ENCODE results near the gene PXT1. TPM values are rescaled to one million over a fixed set of nuclear protein-coding genes. Genes with fewer than 3 reads are reported as not detected.

The PXT1 gene
- total and polyA plus RNA-seq, 2 experiments from 2014 or later: not detected

DNA sequence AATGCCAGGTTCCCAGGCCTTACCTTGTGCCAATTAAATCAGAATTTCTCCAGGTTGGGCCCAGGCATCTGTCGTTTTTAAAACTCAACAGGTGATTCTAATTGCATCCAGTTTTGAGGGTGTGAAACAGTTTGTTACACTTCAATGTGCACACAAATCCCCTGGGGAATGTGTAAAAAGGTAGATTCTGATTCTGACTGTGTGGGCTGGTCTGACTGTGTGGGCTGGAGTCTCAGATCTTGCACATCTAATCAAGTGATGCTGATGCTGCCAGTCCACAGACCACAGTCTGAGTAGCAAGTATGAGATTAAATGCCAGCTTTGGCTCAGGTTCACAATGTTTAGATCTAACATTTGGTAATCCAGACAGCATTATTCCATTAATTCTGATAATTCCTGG lies 42.7 kb downstream of the PXT1 start:
- H4K20me1 ChIP-seq (ENCODE audit: insufficient read depth, poor library complexity, severe bottlenecking): no peaks in the 10 kb centered on the region
- TF ChIP-seq EZH2phosphoT487 (IDR thresholded peaks at IDR 0.05; ENCODE audit: low read depth, severe bottlenecking, unreplicated experiment) (no peak), EZH2 (IDR thresholded peaks at IDR 0.05; ENCODE audit: borderline replicate concordance) (no peak)
- TF ChIP-seq, protein P1, sequence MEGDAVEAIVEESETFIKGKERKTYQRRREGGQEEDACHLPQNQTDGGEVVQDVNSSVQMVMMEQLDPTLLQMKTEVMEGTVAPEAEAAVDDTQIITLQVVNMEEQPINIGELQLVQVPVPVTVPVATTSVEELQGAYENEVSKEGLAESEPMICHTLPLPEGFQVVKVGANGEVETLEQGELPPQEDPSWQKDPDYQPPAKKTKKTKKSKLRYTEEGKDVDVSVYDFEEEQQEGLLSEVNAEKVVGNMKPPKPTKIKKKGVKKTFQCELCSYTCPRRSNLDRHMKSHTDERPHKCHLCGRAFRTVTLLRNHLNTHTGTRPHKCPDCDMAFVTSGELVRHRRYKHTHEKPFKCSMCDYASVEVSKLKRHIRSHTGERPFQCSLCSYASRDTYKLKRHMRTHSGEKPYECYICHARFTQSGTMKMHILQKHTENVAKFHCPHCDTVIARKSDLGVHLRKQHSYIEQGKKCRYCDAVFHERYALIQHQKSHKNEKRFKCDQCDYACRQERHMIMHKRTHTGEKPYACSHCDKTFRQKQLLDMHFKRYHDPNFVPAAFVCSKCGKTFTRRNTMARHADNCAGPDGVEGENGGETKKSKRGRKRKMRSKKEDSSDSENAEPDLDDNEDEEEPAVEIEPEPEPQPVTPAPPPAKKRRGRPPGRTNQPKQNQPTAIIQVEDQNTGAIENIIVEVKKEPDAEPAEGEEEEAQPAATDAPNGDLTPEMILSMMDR (IDR thresholded peaks at IDR 0.05; ENCODE audit: poor library complexity): no peak
- no peaks in the 10 kb centered on the region for H3K27me3 ChIP-seq
- 80% methylated on average over 1 of the region's 1 CpG for WGBS (ENCODE audit: low lambda C conversion rate, missing lambda C conversion rate)
- H3K4me1 ChIP-seq (ENCODE audit: insufficient read depth): no peaks in the 10 kb centered on the region
- H3K9me3 ChIP-seq (ENCODE audit: low read depth): no peaks in the 10 kb centered on the region
- DNase-seq (ENCODE audit: low spot score): no peak
- no peaks in the 10 kb centered on the region for H3K36me3 ChIP-seq (replicated peaks; ENCODE audit: insufficient read depth, low read depth)
- H3K4me3 ChIP-seq: no peak overlapping the region
- no peak overlapping the region for H2AFZ ChIP-seq
- no peaks in the 10 kb centered on the region for H3K9me2 ChIP-seq (replicated peaks; ENCODE audit: insufficient read depth)
- no peaks in the 10 kb centered on the region for H3K79me2 ChIP-seq
- no peak overlapping the region for H3K27ac ChIP-seq
- H3K4me2 ChIP-seq: no peak overlapping the region

GRCh38 chr6:36392621-36393020 lies 50.0 kb downstream of the PXT1 start:
- Histone ChIP-seq H3K4me3 (no peak overlapping the region), H4K20me1 (ENCODE audit: insufficient read depth, poor library complexity, severe bottlenecking) (no peaks in the 10 kb centered on the region), H3K27ac (no peak overlapping the region), H3K9me2 (replicated peaks; ENCODE audit: insufficient read depth) (no peaks in the 10 kb centered on the region), H3K4me2 (no peak overlapping the region), H3K36me3 (replicated peaks; ENCODE audit: insufficient read depth, low read depth) (no peaks in the 10 kb centered on the region), H3K79me2 (no peaks in the 10 kb centered on the region), H3K4me1 (ENCODE audit: insufficient read depth) (no peaks in the 10 kb centered on the region), H3K9me3 (ENCODE audit: low read depth) (no peaks in the 10 kb centered on the region), H3K27me3 (peaks cover 14% of the 10 kb centered on the region), H2AFZ (no peak overlapping the region)
- TF ChIP-seq EZH2phosphoT487 (IDR thresholded peaks at IDR 0.05; ENCODE audit: low read depth, severe bottlenecking, unreplicated experiment): no peak
- TF ChIP-seq EZH2 (IDR thresholded peaks at IDR 0.05; ENCODE audit: borderline replicate concordance): no peak
- TF ChIP-seq, protein P1 (IDR thresholded peaks at IDR 0.05; ENCODE audit: poor library complexity): no peak
- WGBS (ENCODE audit: low lambda C conversion rate, missing lambda C conversion rate): 80% methylated on average over 5 of the region's 5 CpGs
- DNase-seq (ENCODE audit: low spot score): no peak

DNA sequence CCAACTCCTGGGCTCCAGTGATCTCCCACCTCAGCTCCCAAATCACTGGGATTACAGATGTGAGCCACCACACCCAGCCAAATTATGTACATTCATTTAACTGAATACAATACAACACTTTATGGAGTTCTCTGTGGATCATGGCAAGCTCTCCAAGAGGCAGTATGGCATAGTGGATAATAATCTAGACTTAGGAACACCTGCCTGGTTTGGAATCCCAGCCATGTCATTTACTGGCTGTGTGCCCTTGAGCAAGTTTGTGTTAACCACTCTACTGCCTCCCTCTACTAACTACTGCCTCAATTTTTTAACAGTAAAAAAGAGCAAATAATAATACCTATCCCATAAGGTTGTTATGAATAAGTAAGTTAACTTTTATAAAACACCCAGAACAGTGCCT lies 53.3 kb downstream of the PXT1 start:
- H2AFZ ChIP-seq: no peak overlapping the region
- H3K27ac ChIP-seq: no peak overlapping the region
- no peak overlapping the region for H3K4me3 ChIP-seq
- no peaks in the 10 kb centered on the region for H3K9me3 ChIP-seq (ENCODE audit: low read depth)
- H4K20me1 ChIP-seq (ENCODE audit: insufficient read depth, poor library complexity, severe bottlenecking): no peaks in the 10 kb centered on the region
- H3K4me2 ChIP-seq: no peak overlapping the region
- H3K27me3 ChIP-seq: peaks cover 22% of the 10 kb centered on the region
- H3K79me2 ChIP-seq: no peaks in the 10 kb centered on the region
- H3K4me1 ChIP-seq (ENCODE audit: insufficient read depth): peaks cover 6% of the 10 kb centered on the region
- no peaks in the 10 kb centered on the region for H3K9me2 ChIP-seq (replicated peaks; ENCODE audit: insufficient read depth)
- TF ChIP-seq, protein P1 (IDR thresholded peaks at IDR 0.05; ENCODE audit: poor library complexity): no peak
- TF ChIP-seq EZH2phosphoT487 (IDR thresholded peaks at IDR 0.05; ENCODE audit: low read depth, severe bottlenecking, unreplicated experiment): no peak
- no peaks in the 10 kb centered on the region for H3K36me3 ChIP-seq (replicated peaks; ENCODE audit: insufficient read depth, low read depth)
- no peak for DNase-seq (ENCODE audit: low spot score)
